ENCODE data around the gene CGB2.
"Not testable (repeated sequence)": the region's sequence is repeated elsewhere in the genome, so short reads cannot be mapped to it uniquely, and the experiment has no call there.

CGB2 gene

DNA sequence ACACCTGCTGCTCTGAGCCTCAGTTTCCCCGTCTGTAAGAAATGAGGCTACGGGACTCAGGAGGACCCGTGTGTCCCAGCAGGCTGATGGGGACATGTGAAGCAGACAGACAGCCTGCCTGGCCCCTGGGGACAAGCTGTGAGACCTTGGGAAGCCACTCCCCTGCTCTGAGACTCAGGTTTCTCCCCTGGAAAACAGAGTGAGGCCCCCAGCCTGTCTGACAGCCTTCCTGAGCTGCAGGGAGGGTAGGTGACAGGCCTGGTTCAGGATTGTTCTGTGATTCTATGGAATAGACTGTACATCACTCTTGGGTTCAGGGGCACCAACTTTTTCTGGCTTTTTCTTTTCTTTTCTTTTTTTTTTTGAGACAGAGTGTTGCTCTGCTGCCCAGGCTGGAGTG lies 35.9 kb downstream of the CGB2 start:
- DNase-seq (ENCODE audit: low read depth, low spot score): no peak

DNA sequence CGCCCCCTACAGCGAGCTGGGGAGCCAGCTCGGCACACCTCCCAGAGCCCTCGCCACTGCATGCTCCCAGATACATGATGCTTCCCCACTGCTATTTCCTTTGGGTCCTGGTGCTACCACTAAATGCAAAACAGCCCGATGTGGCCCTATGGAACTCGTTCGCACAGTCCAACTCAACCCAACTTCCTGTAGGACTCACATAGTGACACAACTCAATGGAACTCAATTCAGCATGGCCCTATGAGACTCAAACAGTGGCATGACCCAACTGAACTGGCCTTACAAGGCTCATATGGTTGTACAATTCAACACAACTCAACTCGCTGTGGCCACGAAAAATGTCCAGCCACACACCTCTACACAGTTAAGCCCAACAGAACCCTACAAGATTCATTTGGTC lies 37.3 kb downstream of the CGB2 start:
- DNase-seq (ENCODE audit: low read depth, low spot score): no peak

DNA sequence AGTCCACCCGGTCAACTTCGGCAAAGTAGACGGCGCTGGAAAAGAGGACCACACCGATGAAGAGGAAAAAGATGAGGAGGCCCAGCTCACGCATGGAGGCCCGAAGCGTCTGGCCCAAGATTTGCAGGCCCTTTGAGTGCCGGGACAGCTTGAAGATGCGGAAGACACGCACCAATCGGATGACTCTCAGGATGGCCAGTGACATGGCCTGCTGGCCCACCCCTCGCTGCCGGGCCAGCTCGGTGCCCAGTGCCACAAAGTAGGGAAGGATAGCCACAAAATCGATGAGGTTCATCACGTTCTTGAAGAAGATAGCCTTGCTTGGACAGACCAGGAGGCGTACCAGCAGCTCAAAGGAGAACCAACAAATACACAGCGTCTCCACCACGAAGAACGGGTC lies 38.7 kb downstream of the CGB2 start:
- DNase-seq (ENCODE audit: low read depth, low spot score): no peak

GRCh38 chr19:49071860-49072547 lies 40.3 kb downstream of the CGB2 start:
- DNase-seq (ENCODE audit: low read depth, low spot score): no peak

- DNase-seq (ENCODE audit: low read depth, low spot score): no peak
Measured at GRCh38 chr19:49073514-49074378, 42.1 kb downstream of the CGB2 start.

DNA sequence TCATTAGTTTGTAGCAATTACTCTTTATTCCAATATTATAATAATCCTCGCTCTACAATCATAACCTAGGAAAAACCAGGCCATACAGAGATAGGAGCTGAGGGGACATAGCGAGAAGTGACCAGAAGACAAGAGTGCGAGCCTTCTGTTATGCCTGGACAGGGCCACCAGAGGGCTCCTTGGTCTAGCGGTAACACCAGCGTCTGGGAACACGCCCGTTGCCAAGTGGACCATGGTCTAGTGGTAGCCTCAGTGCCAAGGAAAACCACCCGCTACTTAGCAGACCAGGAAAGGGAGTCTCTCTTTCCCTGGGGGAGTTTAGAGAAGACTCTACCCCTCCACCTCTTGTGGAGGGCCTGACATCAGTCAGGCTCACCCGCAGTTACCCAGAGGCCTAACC lies 43.2 kb downstream of the CGB2 start:
- DNase-seq (ENCODE audit: low read depth, low spot score): not testable (repeated sequence)

- no peak for DNase-seq (ENCODE audit: low read depth, low spot score)
Measured at GRCh38 chr19:49080392-49080791, 48.7 kb downstream of the CGB2 start.

GRCh38 chr19:49081273-49081672 lies 49.6 kb downstream of the CGB2 start:
- DNase-seq (ENCODE audit: low read depth, low spot score): no peak
